Activated T-helper 1 cell treated with Interleukin-2 at 50 U/mL for 16 hours (primary cell): ENCODE data around the gene CD82.
A peak's percentile ranks its signal among the peaks of the same experiment; 100 is the strongest.

Experiments used
- DNase-seq: peaks from one replicate; pipeline ENCODE4 v3.0.0-alpha.2; 2020; ENCODE audit warnings: low read depth

Gene CD82

DNA sequence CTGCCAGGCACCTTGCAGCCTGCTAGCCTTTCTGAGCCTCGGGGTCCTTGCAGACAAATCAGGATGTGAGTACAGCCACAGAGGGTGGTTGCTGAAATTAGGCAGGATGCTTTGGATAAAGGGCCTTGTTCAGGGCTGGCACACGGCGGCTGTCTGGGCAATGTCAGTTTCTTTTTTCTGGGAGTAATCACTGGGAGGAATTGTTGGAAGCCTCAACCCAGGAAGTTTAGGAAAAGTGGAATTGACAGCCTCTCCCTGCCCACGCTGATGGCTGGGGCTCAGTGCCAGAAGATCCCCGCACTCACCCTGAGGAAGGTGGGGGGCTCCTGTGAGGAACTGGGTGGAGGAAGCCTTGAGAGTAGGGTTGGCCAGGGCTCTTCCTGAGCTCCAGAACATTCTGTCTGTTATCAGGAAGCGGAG is 37.4 kb downstream of the CD82 start:
- no peak for DNase-seq

DNA sequence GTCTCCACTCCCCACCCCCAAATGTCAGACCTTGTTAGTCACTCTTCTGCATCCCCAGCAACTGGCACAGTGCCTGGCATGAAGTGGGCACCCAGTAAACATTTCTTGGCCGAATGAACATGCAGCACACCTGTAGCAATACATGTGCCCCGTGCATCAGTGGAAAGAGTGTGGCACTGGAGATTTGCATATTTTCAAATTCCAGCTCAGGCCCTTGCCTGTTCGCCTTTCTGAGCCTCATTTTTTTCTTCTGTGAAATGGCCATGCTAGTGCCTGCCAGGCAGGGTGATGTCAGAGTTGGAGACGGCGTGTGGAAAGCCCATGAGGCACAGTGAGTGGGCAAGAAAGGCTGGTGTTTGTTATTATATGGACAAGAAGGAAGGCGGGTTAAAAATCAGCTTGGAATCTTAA is 38.7 kb downstream of the CD82 start:
- DNase-seq = no peak

DNA sequence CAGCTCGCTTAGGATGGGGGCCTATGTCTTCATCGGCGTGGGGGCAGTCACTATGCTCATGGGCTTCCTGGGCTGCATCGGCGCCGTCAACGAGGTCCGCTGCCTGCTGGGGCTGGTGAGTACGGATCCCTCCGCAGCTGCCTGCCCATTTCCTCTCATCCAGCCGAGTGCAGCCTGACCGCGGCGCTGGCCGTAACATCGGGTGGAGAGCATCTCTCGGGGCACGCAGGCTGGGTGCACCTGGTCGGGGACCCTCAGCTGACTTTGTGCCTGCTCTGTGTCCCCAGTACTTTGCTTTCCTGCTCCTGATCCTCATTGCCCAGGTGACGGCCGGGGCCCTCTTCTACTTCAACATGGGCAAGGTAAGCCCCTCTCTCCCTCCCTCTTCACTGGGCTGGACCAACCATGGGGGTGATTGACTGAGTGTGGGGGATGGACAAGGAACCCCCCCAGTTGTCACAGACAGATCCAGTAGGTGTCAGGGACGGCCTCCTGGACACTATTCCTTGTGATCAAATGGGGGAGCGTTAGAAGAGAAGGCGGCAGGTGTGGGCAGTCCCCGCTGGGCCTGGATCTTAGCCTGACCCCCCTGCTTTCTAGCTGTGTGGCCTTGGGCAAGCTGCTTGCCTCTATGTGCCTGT is 39.7 kb downstream of the CD82 start:
- DNase-seq = no peak

DNA sequence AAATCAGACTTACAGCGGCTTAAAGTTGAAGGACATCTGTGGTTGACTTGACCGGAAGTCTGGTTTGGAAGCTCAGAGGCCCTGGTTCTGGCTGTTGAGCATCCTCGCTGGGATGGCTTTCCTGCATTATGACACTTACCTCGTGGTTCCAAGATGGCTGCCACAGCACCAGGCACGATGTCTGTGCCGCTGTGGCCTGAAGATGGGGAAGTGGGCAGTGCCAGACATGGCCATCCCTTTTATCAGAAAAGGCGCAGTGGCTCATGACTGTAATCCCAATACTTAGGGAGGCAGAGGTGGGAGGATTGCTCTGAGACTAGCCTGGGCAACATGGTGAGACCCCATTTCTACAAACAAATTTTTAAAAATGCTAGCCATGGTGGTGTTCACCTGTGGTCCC is 40.5 kb downstream of the CD82 start:
- no peak for DNase-seq

DNA sequence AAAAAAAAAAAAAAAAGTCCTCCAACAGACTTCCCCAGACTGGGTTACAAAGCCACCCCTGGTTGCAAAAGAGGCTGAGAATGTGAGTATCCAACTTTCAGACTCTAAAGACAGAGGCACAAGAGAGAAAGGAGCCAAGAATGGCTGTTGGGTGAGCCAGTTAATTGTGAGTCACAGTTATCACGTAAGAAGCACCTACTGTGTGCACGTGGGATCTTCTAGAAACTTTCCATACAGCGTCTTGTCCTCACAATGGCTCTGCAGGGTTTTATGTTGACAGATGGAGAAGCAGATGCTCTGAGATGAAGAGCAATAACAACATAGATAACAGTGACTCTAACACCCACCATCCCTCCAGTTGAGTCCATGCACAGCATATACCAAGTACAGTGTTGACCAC is 41.0 kb downstream of the CD82 start:
- DNase-seq = no peak

DNA sequence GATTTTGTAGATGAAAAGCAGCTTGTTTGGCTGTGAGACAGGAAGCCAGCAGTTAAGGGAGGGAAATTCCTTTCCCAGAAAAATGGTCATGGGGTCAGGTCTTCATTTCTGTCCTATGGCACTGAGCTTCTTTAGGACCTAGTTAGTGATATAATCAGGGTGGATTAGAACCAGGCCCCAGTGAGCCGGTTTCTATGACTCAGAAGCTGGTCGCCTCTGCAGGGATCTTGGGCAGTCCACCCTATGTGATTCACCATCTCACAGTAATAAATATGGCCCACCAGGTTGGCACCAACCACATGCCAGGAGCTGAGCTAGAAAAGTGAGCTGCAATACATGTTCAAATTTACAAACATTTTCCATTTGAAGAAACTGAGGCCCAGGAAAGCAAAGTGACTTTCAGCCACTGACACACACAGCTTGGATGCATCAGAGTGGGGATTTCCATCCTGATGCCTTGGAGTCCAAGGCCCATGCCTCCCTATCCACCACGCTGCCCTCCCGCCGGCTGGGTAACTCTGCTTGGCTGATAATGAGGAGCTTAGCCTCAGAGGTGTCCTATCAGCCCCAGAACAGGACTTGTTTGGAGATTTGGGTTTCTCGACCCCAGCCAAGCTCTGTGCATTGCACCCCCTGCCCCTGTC is 42.0 kb downstream of the CD82 start:
- no peak for DNase-seq

DNA sequence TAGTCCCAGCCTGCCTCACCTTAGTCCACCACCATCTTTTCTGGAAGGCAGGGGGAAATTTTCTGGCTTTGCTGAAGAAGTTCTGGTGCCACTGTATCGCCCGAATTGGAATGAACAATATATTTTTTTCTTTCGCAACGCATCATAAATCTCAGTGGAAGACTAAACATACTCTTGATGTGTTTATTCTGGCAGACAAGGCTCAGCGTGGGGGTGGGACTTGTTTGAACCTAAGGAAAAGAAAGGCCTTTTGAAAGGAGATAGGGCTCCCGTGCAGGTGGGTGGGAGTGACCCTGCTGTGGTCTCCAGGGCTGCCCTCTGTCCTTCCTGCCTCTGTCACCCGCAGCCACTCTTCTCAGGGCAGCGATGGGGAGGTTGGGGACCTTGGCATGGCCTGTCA is 42.5 kb downstream of the CD82 start:
- no peak for DNase-seq

DNA sequence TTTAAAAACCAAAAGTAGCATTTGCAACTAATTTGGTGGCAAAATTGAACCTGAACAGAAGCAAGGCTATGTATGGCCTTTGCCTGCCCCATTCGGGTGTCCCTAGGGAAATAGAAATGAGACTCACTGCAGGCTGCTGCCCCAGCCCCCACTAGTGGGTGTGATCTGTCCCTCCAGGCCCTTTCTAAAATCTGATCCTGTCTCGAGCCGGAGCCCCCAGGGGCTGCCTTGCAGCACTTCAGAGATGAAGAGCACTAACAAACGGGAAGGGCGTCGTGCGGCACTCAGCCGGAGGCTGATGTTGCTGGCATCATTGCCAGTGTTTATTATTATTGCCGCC is 43.2 kb downstream of the CD82 start:
- no peak for DNase-seq

DNA sequence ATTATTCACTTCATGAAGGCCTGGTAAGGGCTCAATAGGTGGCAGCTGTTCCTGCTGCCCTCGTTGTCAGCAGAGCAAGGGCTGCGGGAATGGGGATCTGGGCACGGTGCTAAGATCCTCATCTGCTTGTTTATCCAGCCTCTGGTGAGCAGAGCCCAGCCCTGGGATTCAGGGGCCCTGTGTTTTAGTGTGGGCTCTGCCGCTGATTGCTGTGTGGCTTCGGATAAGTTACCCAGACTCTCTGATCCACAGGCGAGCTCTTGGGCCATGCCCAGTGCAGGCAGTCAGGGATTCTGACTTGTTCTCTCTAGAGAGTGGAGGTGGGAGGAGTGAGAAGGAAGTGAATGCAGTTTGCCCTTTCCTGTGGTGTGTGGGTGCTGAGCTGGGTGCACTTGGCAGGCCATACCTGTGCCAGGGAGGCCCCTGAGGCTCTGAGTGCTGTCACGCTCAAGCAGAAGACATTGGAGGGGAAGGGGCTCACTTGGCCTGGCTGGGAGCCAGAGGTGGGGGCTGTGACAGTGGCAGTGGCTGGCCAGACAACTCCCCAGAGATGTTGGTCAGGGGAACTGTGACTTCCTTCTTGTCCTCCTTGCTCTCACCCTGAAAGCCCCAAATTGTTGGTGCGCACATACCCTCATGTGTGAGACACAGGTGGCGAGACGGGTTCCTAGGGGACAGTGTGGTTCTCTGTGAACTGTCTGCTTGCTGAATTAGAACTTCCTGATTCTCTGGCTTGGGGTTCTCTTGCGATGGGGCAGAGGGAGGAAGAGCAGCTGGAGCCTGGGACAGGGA is 43.7 kb downstream of the CD82 start:
- no peak for DNase-seq

DNA sequence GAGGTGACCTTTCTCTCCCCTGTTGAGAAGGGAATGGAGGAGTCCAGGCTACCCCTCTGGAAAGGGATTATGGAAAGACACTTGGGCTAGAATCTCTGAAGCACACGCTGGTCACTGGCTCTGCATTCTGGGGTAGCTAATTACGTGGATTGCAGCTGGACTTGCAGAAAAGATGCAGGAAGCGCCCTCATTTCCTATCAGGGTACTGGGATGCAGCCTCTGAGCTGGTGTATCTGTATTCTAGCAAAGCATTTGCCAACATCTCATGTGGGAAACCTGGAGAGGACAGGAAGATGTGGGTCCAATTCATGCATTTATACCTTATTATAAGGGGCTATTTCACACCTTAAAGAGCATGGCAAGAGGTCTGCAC is 44.3 kb downstream of the CD82 start:
- no peak for DNase-seq

DNA sequence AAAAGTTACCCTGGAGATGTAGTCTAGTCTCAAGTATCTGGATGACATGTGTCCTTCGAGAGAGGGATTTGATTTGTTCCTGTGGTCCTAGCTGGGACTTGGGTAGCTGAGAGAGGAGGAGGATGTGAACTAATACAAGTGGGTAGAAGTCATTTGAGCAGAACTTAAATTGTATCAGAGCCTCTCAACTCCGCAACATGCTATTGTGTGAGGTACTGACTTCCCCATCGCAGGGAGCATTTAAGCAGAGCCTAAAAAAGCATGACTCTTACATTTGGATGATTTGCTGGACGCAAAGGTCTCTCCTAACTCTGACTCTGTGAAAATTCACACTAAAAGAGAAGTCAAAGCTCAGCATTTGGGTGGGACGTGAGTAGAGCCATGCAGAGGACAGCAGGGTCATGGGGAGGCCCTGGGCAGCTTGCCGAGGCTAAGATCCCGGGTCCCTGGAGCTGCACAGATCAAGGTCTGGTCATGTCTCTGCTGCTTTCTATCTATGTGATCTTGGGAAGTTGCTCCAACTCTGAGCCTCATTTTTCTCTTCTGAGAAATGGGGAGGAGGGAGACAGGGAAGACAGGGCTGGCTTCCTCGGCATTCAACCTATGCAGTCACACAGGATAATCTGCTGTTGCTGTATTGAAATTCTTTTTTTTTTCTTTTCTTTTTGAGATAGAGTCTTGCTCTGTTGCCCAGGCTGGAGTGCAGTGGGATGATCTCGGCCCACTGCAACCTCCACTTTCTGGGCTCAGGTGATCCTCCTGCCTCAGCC is 44.9 kb downstream of the CD82 start:
- DNase-seq = no peak

DNA sequence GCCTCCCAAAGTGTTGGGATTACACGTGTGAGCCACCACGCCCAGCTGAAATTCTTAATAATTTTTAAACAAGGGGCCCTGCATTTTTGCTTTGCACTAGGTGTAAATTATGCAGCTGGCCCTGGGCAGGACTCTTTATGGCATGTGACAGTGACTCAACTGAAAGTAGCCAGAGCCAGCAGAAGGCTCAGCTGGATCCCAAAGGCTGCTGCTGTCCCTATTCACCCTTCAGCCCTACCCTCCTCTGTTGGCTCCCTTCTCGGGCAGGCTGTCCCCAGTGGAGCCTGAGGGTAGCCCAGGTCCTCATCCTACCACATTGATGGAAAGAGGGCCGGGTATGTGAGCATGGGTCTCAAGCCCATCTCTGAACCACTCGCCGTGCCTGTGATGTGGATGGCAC is 45.6 kb downstream of the CD82 start:
- DNase-seq = no peak

DNA sequence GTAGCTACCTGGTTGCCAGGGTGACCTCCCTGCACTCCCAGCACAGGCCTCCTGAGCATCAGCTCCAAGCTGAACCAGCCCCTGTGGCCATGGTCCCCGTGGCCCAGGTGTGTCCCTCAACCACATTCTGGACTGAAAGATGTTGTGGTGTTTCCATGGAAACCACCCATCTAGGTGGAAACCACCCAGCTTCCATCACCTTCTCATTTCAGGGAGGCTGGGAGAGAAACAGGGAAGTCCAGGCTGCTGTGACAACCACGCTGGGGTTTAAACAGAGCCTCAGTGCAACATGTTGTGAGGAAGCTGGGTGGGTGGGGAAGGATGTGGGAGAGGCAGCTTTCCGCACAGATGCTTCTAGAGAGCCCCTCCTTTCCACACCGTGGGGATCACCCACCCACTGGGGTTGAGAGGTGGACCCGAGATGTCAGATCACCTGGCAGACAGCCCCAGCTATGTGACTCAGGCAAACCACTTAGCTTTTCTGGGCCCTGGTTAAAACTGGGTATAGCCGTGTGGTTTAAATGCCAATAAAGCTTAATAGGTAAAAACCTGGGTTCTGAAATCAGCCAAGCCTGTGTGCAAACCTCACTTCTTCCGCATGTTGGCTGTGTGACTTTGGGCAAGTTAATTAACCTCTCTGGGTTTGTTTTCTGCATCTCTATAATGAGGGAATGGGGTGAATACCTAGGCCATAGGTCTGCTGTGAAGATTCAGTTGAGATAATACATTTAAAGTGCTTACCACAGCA is 46.4 kb downstream of the CD82 start:
- peak; percentile 63 for DNase-seq

DNA sequence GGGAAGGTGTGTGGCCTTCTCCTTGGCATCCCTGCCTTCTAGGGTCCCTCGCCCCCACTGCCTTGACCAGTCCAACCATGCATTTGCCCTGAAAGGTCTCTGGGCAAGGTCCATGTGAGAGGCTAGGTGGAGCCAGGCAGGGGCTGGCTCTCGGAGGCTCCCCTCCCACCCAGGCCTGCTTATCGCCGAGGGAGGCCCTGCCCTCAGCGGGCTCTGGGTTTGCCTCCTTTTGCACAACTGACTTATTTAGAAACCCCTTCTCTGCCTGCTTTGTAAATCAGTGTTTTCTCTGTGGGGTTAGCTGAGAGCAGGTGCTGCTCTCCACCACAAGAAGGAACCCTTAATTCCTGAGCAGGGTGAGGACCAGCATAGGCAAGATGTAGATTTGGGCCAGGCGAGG is 47.7 kb downstream of the CD82 start:
- no peak for DNase-seq

DNA sequence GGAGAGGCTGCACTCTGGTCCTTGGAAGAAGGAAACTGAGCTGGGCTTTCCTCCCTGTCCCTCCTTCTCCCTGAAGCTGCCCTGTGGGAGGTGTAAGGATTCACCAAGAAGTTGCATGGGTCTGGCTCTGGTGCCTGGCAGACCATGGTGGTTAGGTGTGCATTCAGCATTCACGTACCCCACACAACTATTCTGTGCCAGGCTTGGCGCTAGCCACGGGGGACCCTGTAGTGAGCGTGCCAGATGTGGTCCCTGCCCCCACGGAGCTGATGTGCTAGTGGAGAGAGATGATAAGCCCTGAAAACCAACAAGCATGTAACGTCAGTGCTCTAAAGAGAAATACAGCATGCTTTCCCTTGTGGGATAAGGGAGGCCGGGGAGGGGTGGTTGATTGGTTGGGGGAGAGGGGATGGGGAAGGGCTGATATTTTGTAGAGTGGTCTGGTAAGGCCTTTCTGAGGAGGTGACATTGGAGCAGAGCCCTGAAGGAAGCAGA is 48.9 kb downstream of the CD82 start:
- no peak for DNase-seq

DNA sequence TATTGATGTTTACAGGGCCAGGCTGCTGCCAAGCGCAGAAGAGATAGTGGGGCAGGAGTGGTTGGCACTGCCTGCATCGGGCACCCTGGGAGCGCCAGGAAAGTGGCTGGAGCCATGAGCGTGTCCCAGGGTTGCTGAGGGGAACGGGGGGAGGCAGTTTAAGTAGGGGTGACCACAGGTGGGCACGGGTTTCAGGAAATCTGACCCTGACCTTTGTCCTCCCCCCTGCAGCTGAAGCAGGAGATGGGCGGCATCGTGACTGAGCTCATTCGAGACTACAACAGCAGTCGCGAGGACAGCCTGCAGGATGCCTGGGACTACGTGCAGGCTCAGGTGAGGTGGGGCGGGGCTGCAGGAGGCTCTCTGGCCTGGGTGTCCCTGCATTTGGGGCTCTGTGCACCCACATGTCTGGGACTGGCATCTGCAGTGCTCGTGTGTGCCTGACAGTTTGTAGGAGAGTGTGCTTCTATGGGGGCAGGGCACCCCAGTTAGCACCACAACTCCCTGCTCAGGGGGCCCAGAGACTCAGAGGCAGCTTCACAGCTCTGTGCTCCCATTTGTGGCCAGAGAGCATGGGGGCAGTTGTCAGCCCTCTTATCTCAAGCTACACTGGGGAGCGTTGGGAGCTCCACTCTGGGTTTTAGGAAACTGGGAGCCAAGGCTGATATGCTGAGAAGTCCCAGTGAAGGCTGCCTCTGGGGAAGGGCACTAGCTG is 49.7 kb downstream of the CD82 start:
- no peak for DNase-seq

DNA sequence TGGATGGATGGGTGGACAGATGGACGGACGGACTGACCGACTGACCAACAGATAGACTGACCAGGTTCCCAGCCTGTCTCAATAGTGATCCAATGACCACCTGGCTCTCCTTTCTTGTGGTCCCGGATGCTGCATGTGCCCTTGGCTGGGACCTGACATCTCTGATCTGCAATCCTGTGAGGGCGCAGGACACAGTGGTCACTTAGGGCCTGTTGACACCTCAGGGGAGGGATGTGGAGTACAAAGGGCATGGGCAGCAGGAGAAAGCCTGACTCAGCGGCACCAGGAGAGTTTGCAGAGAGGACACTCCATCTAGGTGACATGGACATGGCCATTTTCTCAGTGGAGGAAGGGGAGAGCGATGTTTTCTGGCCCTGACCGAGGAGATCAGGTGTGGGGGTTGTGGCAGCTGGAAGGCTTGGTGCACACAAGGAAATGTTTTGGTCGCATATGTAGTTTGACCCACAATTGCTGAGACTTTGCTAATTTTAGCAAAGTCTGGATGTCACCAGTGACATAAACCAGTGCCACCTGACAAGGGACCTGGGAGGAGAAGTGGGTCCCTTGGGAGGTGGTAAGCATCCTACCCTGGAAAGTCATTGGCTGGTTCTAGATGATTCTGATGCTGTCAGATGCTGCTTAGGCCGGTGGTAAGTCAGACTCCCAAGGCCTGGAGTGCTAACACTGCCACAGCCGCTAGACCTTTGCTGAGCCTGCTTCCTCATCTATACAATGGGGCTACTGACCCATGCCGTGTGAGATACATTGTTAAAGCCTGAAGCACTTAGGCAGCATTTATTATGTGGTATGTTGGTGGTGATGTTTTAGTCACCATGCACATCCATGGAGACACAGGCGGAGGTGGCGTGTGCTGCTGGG is 50.7 kb downstream of the CD82 start:
- DNase-seq = no peak

DNA sequence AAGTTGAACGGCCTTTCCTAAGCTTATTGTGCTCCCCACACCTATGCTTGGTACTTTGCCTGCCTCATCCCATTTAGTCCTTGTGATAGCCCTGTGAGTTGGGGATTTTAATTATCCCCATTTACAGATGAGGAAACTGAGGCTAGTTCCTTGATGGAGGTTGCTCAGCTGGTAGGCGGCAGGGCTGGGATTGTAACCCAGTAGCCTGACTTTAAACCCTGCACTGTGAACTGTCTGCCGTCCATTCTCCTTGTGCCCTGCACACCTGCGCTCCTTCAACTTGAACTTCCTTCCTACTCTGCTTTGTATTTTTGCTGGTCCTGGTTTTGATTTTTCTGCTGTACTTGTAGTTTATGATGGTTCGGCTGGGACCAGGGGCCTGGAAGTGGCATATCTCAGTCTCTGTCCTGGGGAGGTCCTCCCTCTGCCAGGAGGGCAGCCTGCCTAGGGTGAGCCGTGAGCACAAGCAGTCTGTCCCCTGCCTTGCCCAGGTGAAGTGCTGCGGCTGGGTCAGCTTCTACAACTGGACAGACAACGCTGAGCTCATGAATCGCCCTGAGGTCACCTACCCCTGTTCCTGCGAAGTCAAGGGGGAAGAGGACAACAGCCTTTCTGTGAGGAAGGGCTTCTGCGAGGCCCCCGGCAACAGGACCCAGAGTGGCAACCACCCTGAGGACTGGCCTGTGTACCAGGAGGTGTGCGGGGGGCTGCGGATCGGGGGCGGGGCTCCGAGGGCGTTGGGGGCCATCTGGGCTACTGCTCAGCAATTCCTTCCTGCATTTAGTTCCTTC is 52.4 kb downstream of the CD82 start:
- DNase-seq = no peak
